ENCODE data around the gene RRP9. TPM values are rescaled to one million over a fixed set of nuclear protein-coding genes. Genes with fewer than 3 reads are reported as not detected.
A peak's percentile ranks its signal among the peaks of the same experiment; 100 is the strongest.
"Not testable (repeated sequence)": the region's sequence is repeated elsewhere in the genome, so short reads cannot be mapped to it uniquely, and the experiment has no call there.

Gene RRP9
- total RNA-seq (10 to 100 TPM in 4 of 10 donors, 1 to 10 TPM in 6; 8.5 to 17.3 (median 9.1) TPM), polyA plus RNA-seq (10 to 100 TPM; 11.0 to 30.2 TPM)
- long read RNA-seq, donor 1, transcript RRP9-201 (15 exons, 1,578 nt) = major isoform, 10 of 17 reads
- long read RNA-seq, donor 1, partial matches to known transcripts = 3 of 17 reads
- long read RNA-seq, donor 1, other reads (novel, unspliced or antisense) = 4 of 17 reads
- long read RNA-seq, donor 2, transcript RRP9-201 (15 exons, 1,578 nt) = major isoform, 11 of 16 reads
- long read RNA-seq, donor 2, partial matches to known transcripts = 3 of 16 reads
- long read RNA-seq, donor 2, other reads (novel, unspliced or antisense) = 2 of 16 reads
- long read RNA-seq, donor 3, transcript RRP9-201 (15 exons, 1,578 nt) = major isoform, 28 of 39 reads
- long read RNA-seq, donor 3, partial matches to known transcripts = 3 of 39 reads
- long read RNA-seq, donor 3, other reads (novel, unspliced or antisense) = 8 of 39 reads

GRCh38 chr3:51941798-51942602 is at the start of gene RRP9, which contains the start of gene PARP3:
RRP9 (minus strand) TSS chr3:51941904; CDS start chr3:51941867, 37 bp downstream.
PARP3 (plus strand) TSS chr3:51942363; CDS start chr3:51943356, 993 bp downstream.
- peak; percentile 100 for DNase-seq
- Histone ChIP-seq H3K4me1 (peaks cover 11 to 33% (median 29%) of the 10 kb centered on the region in 9 donors), H3K36me3 (peaks cover 0 to 43% (median 11%) of the 10 kb centered on the region in 9 donors), H3K27ac (peak within 1 kb of the TSS; percentile 85 to 99 (median 96)), H3K4me3 (peak within 1 kb of the TSS; percentile 60 to 90 (median 82)), H3K9me3 (no peaks in the 10 kb centered on the region), H3K27me3 (no peaks in the 10 kb centered on the region)
- ATAC-seq = peak; percentile 93 to 97 (median 96)
- peak; percentile 98 to 100 (median 100) for TF ChIP-seq CTCF (IDR thresholded peaks at IDR 0.05)
- WGBS, 2 donors = 2% methylated on average over 65 to 67 of the region's 67 CpGs
- intact Hi-C loops (cut with DNase I) = loop anchor here in 9 of 10 donors (1.0 to 5.0 kb wide), 9 partner anchors 25 to 202 kb away; partner anchors contain the start of genes ABHD14B (in 8 of the 9), ABHD14A (in 6 of the 9), ACY1 (in 2 of the 9) and PCBP4 (in 2 of the 9)

GRCh38 chr3:51990501-51990971 is 48.8 kb upstream of the RRP9 start:
- Histone ChIP-seq H3K27ac (peak overlapping the region in 1 of 10 donors; percentile 51), H3K36me3 (peaks cover 0 to 41% (median 16%) of the 10 kb centered on the region in 9 donors), H3K4me1 (peaks cover 5 to 39% (median 28%) of the 10 kb centered on the region in 9 donors)
- not testable (repeated sequence) for H3K27me3 ChIP-seq, ATAC-seq, H3K4me3 ChIP-seq, H3K9me3 ChIP-seq, DNase-seq
- intact Hi-C loops (cut with DNase I) = loop anchor here in 1 of 10 donors (10.0 kb wide), 1 partner anchor 294 kb away; the partner anchor contains the start of gene GLYCTK
- WGBS, 2 donors = 73 to 77% methylated on average over 38 of the region's 38 CpGs

GRCh38 chr3:51988286-51989146 is 46.8 kb upstream of the RRP9 start:
- DNase-seq (no peak), ATAC-seq (no peak)
- H3K27me3 ChIP-seq = no peaks in the 10 kb centered on the region
- intact Hi-C loops (cut with DNase I) = no loop called here
- no peak for TF ChIP-seq CTCF (IDR thresholded peaks at IDR 0.05)
- H3K27ac ChIP-seq = peak overlapping the region in 1 of 10 donors; percentile 35
- H3K36me3 ChIP-seq = peaks cover 0 to 26% (median 3%) of the 10 kb centered on the region in 9 donors
- H3K4me1 ChIP-seq = peaks cover 8 to 34% (median 22%) of the 10 kb centered on the region in 9 donors
- 81 to 83% methylated on average over 15 of the region's 15 CpGs for WGBS, 2 donors
- no peak overlapping the region for H3K4me3 ChIP-seq
- no peaks in the 10 kb centered on the region for H3K9me3 ChIP-seq

GRCh38 chr3:51987568-51987967 is 45.9 kb upstream of the RRP9 start:
- H3K27me3 ChIP-seq = no peaks in the 10 kb centered on the region
- WGBS, 2 donors = 93 to 94% methylated on average over 7 of the region's 7 CpGs
- H3K36me3 ChIP-seq = peaks cover 0 to 16% (median 0%) of the 10 kb centered on the region in 9 donors
- no peak overlapping the region for H3K27ac ChIP-seq
- no peak for ATAC-seq
- no peak overlapping the region for H3K4me3 ChIP-seq
- DNase-seq = no peak
- peaks cover 9 to 37% (median 21%) of the 10 kb centered on the region in 9 donors for H3K4me1 ChIP-seq
- H3K9me3 ChIP-seq = no peaks in the 10 kb centered on the region
- no peak for TF ChIP-seq CTCF (IDR thresholded peaks at IDR 0.05)
- intact Hi-C loops (cut with DNase I) = no loop called here

Measured in heart right ventricle (tissue), 16 donors.